Activated CD8-positive, alpha-beta memory T cell treated with anti-CD3 and anti-CD28 coated beads for 24 hours (primary cell): ENCODE results near the gene IQCK.

Experiments
- DNase-seq: peaks from one replicate; pipeline ENCODE4 v3.0.0-alpha.2; 2020

Gene IQCK

GRCh38 chr16:19841184-19841583 lies 123.1 kb downstream of the IQCK start:
- DNase-seq, result no peak

GRCh38 chr16:19842426-19843157 lies 124.5 kb downstream of the IQCK start:
- DNase-seq, result no peak

GRCh38 chr16:19843371-19843770 lies 125.3 kb downstream of the IQCK start:
- DNase-seq, result no peak

- DNase-seq, result no peak
Measured at GRCh38 chr16:19844945-19845641, 127.0 kb downstream of the IQCK start.

- no peak for DNase-seq
Measured at GRCh38 chr16:19846436-19846835, 128.4 kb downstream of the IQCK start.

GRCh38 chr16:19848756-19849155 lies 130.7 kb downstream of the IQCK start:
- DNase-seq, result no peak

- DNase-seq, result no peak
Measured at GRCh38 chr16:19850131-19850817, 132.2 kb downstream of the IQCK start.

GRCh38 chr16:19851476-19851875 lies 133.4 kb downstream of the IQCK start:
- DNase-seq, result no peak

- no peak for DNase-seq
Measured at GRCh38 chr16:19853132-19853741, 135.2 kb downstream of the IQCK start.

GRCh38 chr16:19853742-19854542 lies 135.9 kb downstream of the IQCK start:
- no peak for DNase-seq

GRCh38 chr16:19854543-19854876 lies 136.4 kb downstream of the IQCK start:
- DNase-seq, result no peak

GRCh38 chr16:19856120-19856519 lies 138.0 kb downstream of the IQCK start:
- no peak for DNase-seq

GRCh38 chr16:19857593-19858339 lies 139.7 kb downstream of the IQCK start:
- DNase-seq, result no peak

GRCh38 chr16:19858340-19859018 lies 140.4 kb downstream of the IQCK start:
- no peak for DNase-seq

- DNase-seq, result no peak
Measured at GRCh38 chr16:19859166-19859565, 141.1 kb downstream of the IQCK start.

GRCh38 chr16:19859603-19860002 lies 141.5 kb downstream of the IQCK start:
- no peak for DNase-seq

GRCh38 chr16:19860166-19861041 lies 142.3 kb downstream of the IQCK start:
- no peak for DNase-seq

GRCh38 chr16:19861133-19861532 lies 143.1 kb downstream of the IQCK start:
- DNase-seq, result no peak

- no peak for DNase-seq
Measured at GRCh38 chr16:19861811-19862327, 143.8 kb downstream of the IQCK start.

GRCh38 chr16:19863990-19864389 lies 145.9 kb downstream of the IQCK start:
- no peak for DNase-seq
